GM12801 (cell line): ENCODE results near the gene BSND.

Source experiments
- CTCF ChIP-seq: IDR thresholded peaks from one replicate; pipeline ENCODE4 v1.5.1; 2011; ENCODE audit warnings: control low read depth; ENCODE audit not compliant: insufficient read length; ENCODE audit errors: extremely low read depth

BSND gene

GRCh38 chr1:55015123-55015522 lies 16.4 kb downstream of the BSND start:
- no peak for TF ChIP-seq CTCF

GRCh38 chr1:55015731-55016620 lies 17.2 kb downstream of the BSND start:
- TF ChIP-seq CTCF: no peak

- TF ChIP-seq CTCF: no peak
Observed at GRCh38 chr1:55018395-55018794, 19.7 kb downstream of the BSND start.

- TF ChIP-seq CTCF: no peak
Observed at GRCh38 chr1:55021942-55022546, 23.3 kb downstream of the BSND start.

- TF ChIP-seq CTCF: no peak
Observed at GRCh38 chr1:55033265-55033614, 34.5 kb downstream of the BSND start.

GRCh38 chr1:55034476-55035133 lies 35.9 kb downstream of the BSND start:
- TF ChIP-seq CTCF: no peak

- TF ChIP-seq CTCF: no peak
Observed at GRCh38 chr1:55035904-55036303, 37.2 kb downstream of the BSND start.
